C4-2B (cell line): ENCODE measurements around the gene PELI1.

Experiments
- CTCF ChIP-seq: fragments of 450-650 bp; conservative IDR thresholded peaks from 2 replicates; pipeline ENCODE4 v1.5.1; 2017; ENCODE audit warnings: mild to moderate bottlenecking
- ZFX ChIP-seq: fragments of 450-650 bp; IDR thresholded peaks from 2 replicates; pipeline ENCODE4 v1.6.1; 2017

DNA sequence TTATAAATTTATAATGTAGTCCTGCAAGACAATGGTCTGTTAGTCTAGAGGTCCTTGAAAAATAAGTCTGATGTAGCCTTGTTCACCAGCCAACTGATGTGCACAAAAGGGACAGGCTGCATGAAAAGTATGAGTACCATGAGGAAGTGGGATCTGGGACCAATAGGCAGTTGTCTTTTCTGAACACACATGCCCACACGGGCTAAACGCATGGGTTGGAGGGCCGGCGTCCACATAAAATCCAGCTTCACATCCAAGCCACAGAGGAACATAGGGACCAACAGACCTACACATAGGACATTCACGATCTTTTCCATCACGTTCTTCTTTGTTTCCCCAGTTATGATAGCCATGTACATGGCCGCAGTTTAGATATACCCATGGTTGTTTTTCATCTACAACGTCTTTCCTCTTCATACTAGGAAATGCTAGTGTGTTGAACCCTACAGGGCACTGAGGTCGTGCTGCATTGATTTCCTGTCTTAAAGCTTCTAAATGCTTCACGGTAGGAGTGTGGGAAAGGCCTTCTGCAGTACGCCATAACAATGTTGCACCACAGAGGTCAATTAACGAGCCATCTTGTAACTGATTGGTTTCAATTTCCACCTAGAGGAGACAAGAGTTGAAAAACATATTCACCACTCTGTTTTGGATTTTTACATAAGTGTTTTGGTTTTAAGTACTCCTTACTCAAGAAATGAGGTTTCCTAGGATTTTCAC lies 49.4 kb downstream of the PELI1 start:
- TF ChIP-seq CTCF (no peak), ZFX (no peak)
